PFSK-1 (cell line): ENCODE results near the gene YLPM1.

ENCODE experiments used
- FOXP2 ChIP-seq: optimal IDR thresholded peaks from 2 replicates; pipeline ENCODE3; 2011; ENCODE audit warnings: borderline replicate concordance, control low read depth, inconsistent platforms; ENCODE audit not compliant: insufficient read depth; ENCODE audit errors: extremely low read length, extremely low read depth
- POLR2AphosphoS5 ChIP-seq: IDR thresholded peaks from 2 replicates; pipeline ENCODE4 v1.6.1; 2012; ENCODE audit warnings: low read depth, mild to moderate bottlenecking, control low read depth, low read length, moderate library complexity
- REST ChIP-seq, 2 experiments: IDR thresholded peaks; 2 replicates each; pipeline versions ENCODE4 v1.6.1 to v1.8.0; 2011 to 2012; ENCODE audit warnings: low read depth in 2 of 2, low read length in 2 of 2, control low read depth in 1 of 2, inconsistent platforms in 1 of 2, mild to moderate bottlenecking in 1 of 2, moderate library complexity in 1 of 2; ENCODE audit not compliant: insufficient read depth in 1 of 2
- TAF1 ChIP-seq: IDR thresholded peaks from 2 replicates; pipeline ENCODE4 v1.6.1; 2012; ENCODE audit warnings: low read length, control low read depth, borderline replicate concordance; ENCODE audit not compliant: insufficient read depth

- no peak for TF ChIP-seq POLR2AphosphoS5
- TF ChIP-seq TAF1 = no peak
- TF ChIP-seq REST (IDR thresholded peaks at IDR 0.05; ENCODE audit: insufficient read depth in 1 of 2, low read depth in 2 of 2, low read length in 2 of 2) = no peak
- no peak for TF ChIP-seq FOXP2
Observed at GRCh38 chr14:74875204-74875603, 112.1 kb downstream of the YLPM1 start.
